ENCODE measurements around the gene DBI. TPM values are rescaled to one million over a fixed set of nuclear protein-coding genes. Genes with fewer than 3 reads are reported as not detected.

DBI gene
- total and polyA plus RNA-seq, 3 donors from 2014 or later, result 109 to 434 (median 130) TPM

DNA sequence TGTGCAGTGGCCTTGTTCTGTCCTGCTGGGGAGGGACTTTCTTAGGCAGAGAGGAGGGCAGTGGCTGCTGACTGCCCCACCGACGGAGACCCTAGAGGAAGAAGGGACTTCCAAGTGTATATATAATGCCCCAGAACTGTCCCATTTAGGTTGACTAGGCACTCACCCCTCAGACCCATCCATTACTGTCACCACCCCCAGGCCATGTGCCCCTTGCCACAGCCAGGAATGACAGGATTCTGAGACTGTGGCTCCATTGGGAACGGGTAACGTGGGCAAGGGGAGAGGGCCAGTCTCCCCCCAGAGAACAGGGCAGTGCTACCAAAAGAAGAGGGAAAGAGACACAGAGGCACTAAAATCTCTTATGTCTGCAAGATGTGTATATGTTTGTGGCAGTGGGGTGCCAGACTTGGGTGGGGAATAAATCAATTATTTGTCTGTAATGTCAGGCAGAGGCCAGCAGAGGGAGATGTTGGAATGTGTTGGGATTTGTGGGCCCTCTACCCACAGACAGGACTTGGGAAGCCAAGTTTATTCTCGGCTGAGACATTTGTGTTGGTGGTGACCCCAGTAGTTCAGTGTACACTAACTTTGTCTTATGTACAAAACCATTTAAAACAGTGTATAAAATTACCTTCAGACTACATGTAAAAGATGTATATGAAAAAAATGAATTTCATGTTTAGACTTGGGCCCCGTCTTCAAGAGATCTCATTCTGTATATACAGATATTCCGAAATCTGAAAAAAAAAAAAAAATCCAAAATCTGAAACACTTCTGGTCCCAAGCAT is 40.8 kb downstream of the DBI start:
- 65 to 73% methylated on average over 7 of the region's 7 CpGs for WGBS, 2 donors
- no peak overlapping the region for H3K4me3 ChIP-seq
- H3K36me3 ChIP-seq (ENCODE audit: low read depth, missing control alignments), result no peaks in the 10 kb centered on the region
- H3K4me1 ChIP-seq, result no peaks in the 10 kb centered on the region
- TF ChIP-seq POLR2A (IDR thresholded peaks at IDR 0.05), result no peak
- TF ChIP-seq, protein P1, sequence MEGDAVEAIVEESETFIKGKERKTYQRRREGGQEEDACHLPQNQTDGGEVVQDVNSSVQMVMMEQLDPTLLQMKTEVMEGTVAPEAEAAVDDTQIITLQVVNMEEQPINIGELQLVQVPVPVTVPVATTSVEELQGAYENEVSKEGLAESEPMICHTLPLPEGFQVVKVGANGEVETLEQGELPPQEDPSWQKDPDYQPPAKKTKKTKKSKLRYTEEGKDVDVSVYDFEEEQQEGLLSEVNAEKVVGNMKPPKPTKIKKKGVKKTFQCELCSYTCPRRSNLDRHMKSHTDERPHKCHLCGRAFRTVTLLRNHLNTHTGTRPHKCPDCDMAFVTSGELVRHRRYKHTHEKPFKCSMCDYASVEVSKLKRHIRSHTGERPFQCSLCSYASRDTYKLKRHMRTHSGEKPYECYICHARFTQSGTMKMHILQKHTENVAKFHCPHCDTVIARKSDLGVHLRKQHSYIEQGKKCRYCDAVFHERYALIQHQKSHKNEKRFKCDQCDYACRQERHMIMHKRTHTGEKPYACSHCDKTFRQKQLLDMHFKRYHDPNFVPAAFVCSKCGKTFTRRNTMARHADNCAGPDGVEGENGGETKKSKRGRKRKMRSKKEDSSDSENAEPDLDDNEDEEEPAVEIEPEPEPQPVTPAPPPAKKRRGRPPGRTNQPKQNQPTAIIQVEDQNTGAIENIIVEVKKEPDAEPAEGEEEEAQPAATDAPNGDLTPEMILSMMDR (IDR thresholded peaks at IDR 0.05), result peak; percentile 83 to 94 (median 87)
- intact Hi-C loops (cut with DNase I; ENCODE audit: low total_unique reads), result loop anchor here (5.0 kb wide), 1 partner anchor 65 kb away; no protein-coding TSS in a partner anchor
- DNase-seq, result peak; percentile 72
- no peak overlapping the region for H3K27ac ChIP-seq
- H3K9me3 ChIP-seq, result no peaks in the 10 kb centered on the region
- H3K27me3 ChIP-seq, result no peaks in the 10 kb centered on the region

DNA sequence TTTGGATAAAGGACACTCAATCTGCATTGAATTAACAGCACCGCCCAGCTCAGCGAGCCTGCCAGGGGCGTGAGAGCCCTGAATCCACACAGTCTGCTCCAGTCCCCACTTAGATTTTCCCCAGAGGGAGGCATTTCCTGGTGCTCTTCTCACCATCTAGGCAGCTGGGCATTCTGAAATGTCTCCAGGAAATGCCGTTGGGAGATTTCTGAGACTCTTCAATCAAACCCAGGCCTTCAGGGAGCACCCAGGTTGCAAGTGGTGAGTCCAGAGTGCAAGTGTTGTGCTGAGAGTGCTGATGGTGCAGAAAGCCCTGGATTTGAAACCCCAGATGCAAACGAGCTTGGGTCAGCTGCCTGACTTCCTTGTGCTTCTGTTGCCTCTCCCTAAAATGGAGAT is 41.4 kb downstream of the DBI start:
- Histone ChIP-seq H3K4me3 (no peak overlapping the region), H3K4me1 (no peaks in the 10 kb centered on the region), H3K36me3 (ENCODE audit: low read depth, missing control alignments) (no peaks in the 10 kb centered on the region), H3K27ac (no peak overlapping the region), H3K9me3 (no peaks in the 10 kb centered on the region), H3K27me3 (no peaks in the 10 kb centered on the region)
- TF ChIP-seq, protein P1 (IDR thresholded peaks at IDR 0.05), result no peak
- TF ChIP-seq POLR2A (IDR thresholded peaks at IDR 0.05), result no peak
- peak; percentile 27 for DNase-seq
- intact Hi-C loops (cut with DNase I; ENCODE audit: low total_unique reads), result loop anchor here (5.0 kb wide), 1 partner anchor 64 kb away; no protein-coding TSS in a partner anchor
- WGBS, 2 donors, result 46 to 58% methylated on average over 5 of the region's 5 CpGs

DNA sequence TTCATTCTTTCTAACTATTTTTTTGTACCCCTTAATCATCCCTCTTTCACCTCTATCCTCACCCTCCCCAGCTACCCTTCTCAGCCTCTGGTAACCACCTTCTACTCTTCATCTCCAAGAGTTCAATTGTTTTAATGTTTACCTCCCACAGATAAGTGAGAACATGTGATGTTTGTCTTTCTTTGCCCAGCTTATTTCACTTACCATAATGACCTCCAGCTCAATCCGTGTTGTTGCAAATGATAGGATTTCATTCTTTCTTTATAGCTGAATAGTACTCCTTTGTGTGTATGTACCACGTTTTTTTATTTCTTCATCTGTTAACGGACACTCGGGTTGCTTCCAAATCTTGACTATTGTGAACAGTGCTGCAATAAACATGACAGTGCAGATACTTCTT is 42.7 kb downstream of the DBI start:
- H3K4me1 ChIP-seq, result no peaks in the 10 kb centered on the region
- H3K36me3 ChIP-seq (ENCODE audit: low read depth, missing control alignments), result no peaks in the 10 kb centered on the region
- TF ChIP-seq, protein P1 (IDR thresholded peaks at IDR 0.05), result no peak
- TF ChIP-seq POLR2A (IDR thresholded peaks at IDR 0.05), result no peak
- DNase-seq, result no peak
- H3K27ac ChIP-seq, result no peak overlapping the region
- H3K9me3 ChIP-seq, result no peaks in the 10 kb centered on the region
- intact Hi-C loops (cut with DNase I; ENCODE audit: low total_unique reads), result loop anchor here (5.0 kb wide), 1 partner anchor 63 kb away; no protein-coding TSS in a partner anchor
- H3K4me3 ChIP-seq, result no peak overlapping the region
- WGBS, 2 donors, result 73 to 81% methylated on average over 4 of the region's 4 CpGs
- no peaks in the 10 kb centered on the region for H3K27me3 ChIP-seq

DNA sequence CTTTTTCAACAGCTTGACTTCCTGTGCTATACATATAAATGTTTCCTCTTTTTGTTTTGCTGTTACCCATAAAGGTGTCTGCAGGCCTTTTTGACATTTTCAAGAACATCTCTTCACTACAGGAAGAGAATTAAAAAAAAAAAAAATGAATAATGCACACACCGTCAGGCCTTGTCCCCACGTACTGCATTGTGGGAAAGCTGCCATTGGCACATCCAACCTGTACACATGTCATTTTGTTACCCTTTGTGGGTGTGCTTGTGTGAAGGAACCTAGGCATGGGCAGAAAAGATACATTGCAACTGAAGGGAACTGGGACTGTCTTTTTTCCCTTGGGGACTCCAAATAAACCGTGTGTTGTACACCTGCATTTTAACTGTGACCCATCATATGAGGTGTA is 48.1 kb downstream of the DBI start:
- intact Hi-C loops (cut with DNase I; ENCODE audit: low total_unique reads), result no loop called here
- WGBS, 2 donors, result 86 to 92% methylated on average over 3 of the region's 3 CpGs

More for the DNA sequence above, 48.1 kb downstream of the DBI start:
- Histone ChIP-seq H3K4me3 (no peak overlapping the region), H3K9me3 (no peaks in the 10 kb centered on the region), H3K27me3 (no peaks in the 10 kb centered on the region), H3K4me1 (no peaks in the 10 kb centered on the region), H3K36me3 (ENCODE audit: low read depth, missing control alignments) (no peaks in the 10 kb centered on the region), H3K27ac (no peak overlapping the region)
- TF ChIP-seq, protein P1 (IDR thresholded peaks at IDR 0.05), result no peak
- no peak for TF ChIP-seq POLR2A (IDR thresholded peaks at IDR 0.05)
- no peak for DNase-seq

Measured in testis (tissue), 3 donors.